ENCODE results near the gene APOL1.
"Not testable (repeated sequence)": the region's sequence is repeated elsewhere in the genome, so short reads cannot be mapped to it uniquely, and the experiment has no call there.

The APOL1 gene

GRCh38 chr22:36208162-36208765 lies 44.7 kb upstream of the APOL1 start:
- Histone ChIP-seq H3K27me3 (peaks cover 4% of the 10 kb centered on the region), H3K9me3 (no peaks in the 10 kb centered on the region), H3K4me1 (ENCODE audit: control insufficient read depth in 1 of 2, insufficient read depth in 1 of 2, low read depth in 1 of 2, low read length in 1 of 2) (peaks cover 28 to 33% of the 10 kb centered on the region in 2 experiments), H3K36me3 (no peaks in the 10 kb centered on the region), H3K27ac (no peak overlapping the region), H3K4me3 (ENCODE audit: low read depth in 1 of 2, low read length in 1 of 2) (no peak overlapping the region)
- TF ChIP-seq CTCF (IDR thresholded peaks at IDR 0.05) = no peak

DNA sequence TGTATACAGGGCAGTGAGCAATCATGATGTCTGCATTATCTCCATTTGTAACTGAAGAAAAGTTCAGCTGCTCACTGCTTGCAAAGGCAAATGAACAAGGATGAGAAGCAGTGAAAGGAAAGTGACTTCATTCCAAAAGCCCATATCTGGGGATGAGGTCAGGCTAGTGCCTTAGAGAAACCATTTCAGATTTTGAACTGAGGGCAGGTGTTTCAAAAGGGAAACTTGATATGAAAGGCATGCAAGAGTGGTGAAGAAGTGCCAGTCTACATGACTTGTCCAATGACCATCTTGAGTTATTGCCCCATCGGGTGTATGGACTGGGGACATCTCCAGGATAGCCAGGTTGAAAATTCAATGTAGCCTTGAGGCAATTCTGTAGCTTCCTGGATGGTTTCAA lies 44.0 kb upstream of the APOL1 start:
- Histone ChIP-seq H3K9me3 (no peaks in the 10 kb centered on the region), H3K27me3 (peaks cover 3% of the 10 kb centered on the region), H3K4me1 (ENCODE audit: control insufficient read depth in 1 of 2, insufficient read depth in 1 of 2, low read depth in 1 of 2, low read length in 1 of 2) (peaks cover 35 to 39% of the 10 kb centered on the region in 2 experiments), H3K27ac (no peak overlapping the region), H3K36me3 (no peaks in the 10 kb centered on the region), H3K4me3 (ENCODE audit: low read depth in 1 of 2, low read length in 1 of 2) (no peak overlapping the region)
- TF ChIP-seq CTCF (IDR thresholded peaks at IDR 0.05) = no peak

GRCh38 chr22:36209488-36209908 lies 43.4 kb upstream of the APOL1 start:
- peaks cover 36 to 39% of the 10 kb centered on the region in 2 experiments for H3K4me1 ChIP-seq (ENCODE audit: control insufficient read depth in 1 of 2, insufficient read depth in 1 of 2, low read depth in 1 of 2, low read length in 1 of 2)
- H3K4me3 ChIP-seq (ENCODE audit: low read depth in 1 of 2, low read length in 1 of 2); H3K36me3 ChIP-seq; H3K27ac ChIP-seq; H3K27me3 ChIP-seq; H3K9me3 ChIP-seq: not testable (repeated sequence)

DNA sequence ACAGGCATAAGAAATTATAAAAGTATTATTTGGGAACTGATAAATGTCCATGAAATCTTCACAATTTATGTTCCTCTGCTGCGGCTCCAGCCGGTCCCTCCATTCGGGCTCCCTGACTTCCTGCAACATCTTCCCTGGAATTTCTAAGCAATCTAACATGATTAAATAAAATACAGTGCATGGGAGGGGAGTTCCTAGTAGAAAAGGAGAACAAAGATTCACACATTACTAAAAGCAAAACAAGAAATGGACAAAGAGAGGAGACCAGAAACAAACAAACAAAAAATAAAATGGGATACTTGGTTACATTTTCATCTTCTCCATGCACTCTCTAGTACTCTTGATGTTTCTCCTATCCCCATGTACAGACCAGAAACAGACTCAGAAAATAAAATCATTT lies 42.7 kb upstream of the APOL1 start:
- Histone ChIP-seq H3K9me3 (no peaks in the 10 kb centered on the region), H3K4me1 (ENCODE audit: control insufficient read depth in 1 of 2, insufficient read depth in 1 of 2, low read depth in 1 of 2, low read length in 1 of 2) (peaks cover 36 to 39% of the 10 kb centered on the region in 2 experiments), H3K27me3 (no peaks in the 10 kb centered on the region), H3K27ac (peak overlapping the region; percentile 83), H3K36me3 (no peaks in the 10 kb centered on the region), H3K4me3 (ENCODE audit: low read depth in 1 of 2, low read length in 1 of 2) (no peak overlapping the region)
- TF ChIP-seq CTCF (IDR thresholded peaks at IDR 0.05) = no peak

- TF ChIP-seq CTCF (IDR thresholded peaks at IDR 0.05) = no peak
- no peaks in the 10 kb centered on the region for H3K36me3 ChIP-seq
- no peak overlapping the region for H3K4me3 ChIP-seq (ENCODE audit: low read depth in 1 of 2, low read length in 1 of 2)
- H3K27me3 ChIP-seq = no peaks in the 10 kb centered on the region
- H3K9me3 ChIP-seq = no peaks in the 10 kb centered on the region
- H3K4me1 ChIP-seq (ENCODE audit: control insufficient read depth in 1 of 2, insufficient read depth in 1 of 2, low read depth in 1 of 2, low read length in 1 of 2) = peaks cover 36 to 39% of the 10 kb centered on the region in 2 experiments
- H3K27ac ChIP-seq = peak overlapping the region; percentile 83
These were observed 41.6 kb upstream of the APOL1 start for GRCh38 chr22:36211237-36211861.

- H3K4me3 ChIP-seq (ENCODE audit: low read depth in 1 of 2, low read length in 1 of 2) = peak overlapping the region in 1 of 2 experiments; percentile 30
- no peak for TF ChIP-seq CTCF (IDR thresholded peaks at IDR 0.05)
These were observed 40.0 kb upstream of the APOL1 start for GRCh38 chr22:36212901-36213300.

More at GRCh38 chr22:36212901-36213300, 40.0 kb upstream of the APOL1 start:
- Histone ChIP-seq H3K36me3 (no peaks in the 10 kb centered on the region), H3K4me1 (ENCODE audit: control insufficient read depth in 1 of 2, insufficient read depth in 1 of 2, low read depth in 1 of 2, low read length in 1 of 2) (peaks cover 36 to 39% of the 10 kb centered on the region in 2 experiments), H3K9me3 (no peaks in the 10 kb centered on the region), H3K27ac (peak overlapping the region; percentile 83), H3K27me3 (no peaks in the 10 kb centered on the region)

All from neutrophil (primary cell).